ENCODE data around the gene AGO4. TPM values are rescaled to one million over a fixed set of nuclear protein-coding genes. Genes with fewer than 3 reads are reported as not detected.

AGO4 gene
- total RNA-seq, 1 experiment from 2014 or later: 5.7 TPM

DNA sequence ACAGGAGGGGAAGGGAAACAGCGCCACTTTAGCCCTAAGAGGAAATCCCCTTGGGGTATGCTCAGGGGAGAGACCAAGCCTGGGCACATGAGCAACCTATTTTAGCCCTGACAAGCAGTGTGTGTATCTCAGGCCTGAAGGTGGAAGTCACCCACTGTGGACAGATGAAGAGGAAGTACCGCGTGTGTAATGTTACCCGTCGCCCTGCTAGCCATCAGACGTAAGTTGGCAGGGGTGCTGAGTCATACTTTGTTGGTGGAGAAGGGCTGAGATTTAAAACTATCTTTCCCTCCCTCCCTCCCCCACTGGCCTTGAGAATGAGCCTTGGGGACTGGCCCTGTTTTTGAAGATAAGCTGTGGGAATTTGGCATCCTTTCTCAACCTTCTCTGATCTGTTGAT is 86.4 kb downstream of the AGO4 start:
- peak; percentile 23 for DNase-seq (ENCODE audit: low read depth)

DNA sequence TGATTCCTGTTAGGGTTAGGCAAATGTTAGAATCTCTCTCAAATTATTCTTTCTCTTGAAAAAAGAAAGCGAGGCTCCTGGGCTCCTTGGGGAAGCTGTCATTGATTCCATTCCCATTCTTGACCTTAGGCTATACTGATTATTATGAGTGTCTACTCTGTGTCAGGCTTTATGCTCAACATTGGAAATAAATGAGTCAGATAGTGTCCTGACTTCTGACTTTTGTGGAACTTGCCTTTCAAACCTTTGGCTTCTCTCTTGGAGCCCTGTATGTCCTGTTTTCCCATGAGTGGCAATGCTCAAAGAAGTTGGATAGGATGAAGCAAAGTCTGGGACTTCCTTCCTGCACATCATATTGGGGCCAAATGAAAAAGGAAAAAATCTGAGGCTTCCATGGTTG is 86.8 kb downstream of the AGO4 start:
- DNase-seq (ENCODE audit: low read depth): no peak

GRCh38 chr1:35899941-35900340 is 92.1 kb downstream of the AGO4 start:
- DNase-seq (ENCODE audit: low read depth): no peak

DNA sequence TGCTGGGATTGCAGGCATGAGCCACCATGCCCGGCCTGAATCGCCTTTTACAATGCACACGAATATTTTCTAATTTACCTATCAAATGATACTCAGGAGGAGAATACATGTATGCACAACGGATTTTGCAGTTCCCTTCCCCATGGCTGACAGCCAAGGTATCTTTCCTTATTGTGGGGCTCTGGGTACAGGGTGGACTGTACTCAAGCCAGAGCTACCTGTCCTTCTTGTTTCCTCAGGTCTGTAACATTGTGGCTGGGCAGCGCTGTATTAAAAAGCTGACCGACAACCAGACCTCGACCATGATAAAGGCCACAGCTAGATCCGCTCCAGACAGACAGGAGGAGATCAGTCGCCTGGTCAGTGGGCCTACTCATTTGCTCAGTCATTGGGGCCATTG is 93.4 kb downstream of the AGO4 start:
- no peak for DNase-seq (ENCODE audit: low read depth)

- DNase-seq (ENCODE audit: low read depth): no peak
These were observed 94.9 kb downstream of the AGO4 start for GRCh38 chr1:35902671-35903070.

Other genes with a start within 250 kb of the AGO4 start
- 0.06 and 0.19 TPM in 2 replicates for gene TFAP2E, start 234.7 kb upstream of the AGO4 start, total RNA-seq (2014; rRNA removed)
- 47.5 and 50.5 TPM in 2 replicates for gene PSMB2, start 166.5 kb upstream of the AGO4 start, total RNA-seq (2014; rRNA removed)
- gene C1orf216, start 89.1 kb upstream of the AGO4 start, total RNA-seq (2014; rRNA removed): 30.5 and 31.3 TPM in 2 replicates
- 33.0 and 46.2 TPM in 2 replicates for gene CLSPN, start 38.0 kb upstream of the AGO4 start, total RNA-seq (2014; rRNA removed)
- 10.7 and 16.6 TPM in 2 replicates for gene AGO1, start 75.2 kb downstream of the AGO4 start, total RNA-seq (2014; rRNA removed)
- gene AGO3, start 123.1 kb downstream of the AGO4 start, total RNA-seq (2014; rRNA removed): 13.3 and 16.1 TPM in 2 replicates